A673 (cell line): ENCODE data around the gene IER3.

Source experiments
- EZH2 ChIP-seq: fragments of 200-600 bp; sonication (generic); IDR thresholded peaks from 2 replicates; pipeline ENCODE4 v1.6.1; 2017; ENCODE audit warnings: borderline replicate concordance, low read depth, mild to moderate bottlenecking, mixed read lengths, antibody characterized with exemption, low read length; ENCODE audit not compliant: poor library complexity, severe bottlenecking
- TF ChIP-seq, protein P1 (sequence below): fragments of 300-800, 200-600 bp; sonication (generic); conservative IDR thresholded peaks from 2 replicates; pipeline ENCODE4 v1.5.1; 2017; ENCODE audit warnings: low read depth, mild to moderate bottlenecking, antibody characterized with exemption, low read length, moderate library complexity, mixed read lengths

DNA sequence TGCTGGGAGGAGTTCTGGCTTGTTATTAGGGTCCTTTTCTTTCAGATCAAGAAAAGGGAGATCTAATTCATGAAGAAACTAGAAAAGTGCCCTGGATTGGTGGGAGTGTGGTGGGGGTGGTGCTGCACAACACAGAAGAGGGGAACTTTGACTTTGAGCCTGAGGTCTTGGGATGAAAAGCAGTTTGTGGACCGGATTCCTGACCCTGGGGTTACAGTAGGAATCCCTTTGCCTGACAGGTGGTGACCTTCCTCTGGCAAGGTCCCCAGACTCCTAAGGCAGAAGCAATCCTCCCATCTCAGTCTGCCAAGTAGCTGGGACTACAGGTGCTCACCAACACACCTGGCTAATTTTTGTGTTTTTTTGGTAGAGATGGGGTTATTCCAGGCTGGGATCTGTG, 45.3 kb upstream of the IER3 start:
- TF ChIP-seq, protein P1, sequence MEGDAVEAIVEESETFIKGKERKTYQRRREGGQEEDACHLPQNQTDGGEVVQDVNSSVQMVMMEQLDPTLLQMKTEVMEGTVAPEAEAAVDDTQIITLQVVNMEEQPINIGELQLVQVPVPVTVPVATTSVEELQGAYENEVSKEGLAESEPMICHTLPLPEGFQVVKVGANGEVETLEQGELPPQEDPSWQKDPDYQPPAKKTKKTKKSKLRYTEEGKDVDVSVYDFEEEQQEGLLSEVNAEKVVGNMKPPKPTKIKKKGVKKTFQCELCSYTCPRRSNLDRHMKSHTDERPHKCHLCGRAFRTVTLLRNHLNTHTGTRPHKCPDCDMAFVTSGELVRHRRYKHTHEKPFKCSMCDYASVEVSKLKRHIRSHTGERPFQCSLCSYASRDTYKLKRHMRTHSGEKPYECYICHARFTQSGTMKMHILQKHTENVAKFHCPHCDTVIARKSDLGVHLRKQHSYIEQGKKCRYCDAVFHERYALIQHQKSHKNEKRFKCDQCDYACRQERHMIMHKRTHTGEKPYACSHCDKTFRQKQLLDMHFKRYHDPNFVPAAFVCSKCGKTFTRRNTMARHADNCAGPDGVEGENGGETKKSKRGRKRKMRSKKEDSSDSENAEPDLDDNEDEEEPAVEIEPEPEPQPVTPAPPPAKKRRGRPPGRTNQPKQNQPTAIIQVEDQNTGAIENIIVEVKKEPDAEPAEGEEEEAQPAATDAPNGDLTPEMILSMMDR = no peak
- no peak for TF ChIP-seq EZH2
